GM12878 (cell line): ENCODE data around the gene DBNDD2. TPM values are rescaled to one million over a fixed set of nuclear protein-coding genes. Genes with fewer than 3 reads are reported as not detected.
A peak's percentile ranks its signal among the peaks of the same experiment; 100 is the strongest.

ENCODE experiments used
- ATAC-seq: fragments of 200-7000 bp; cut with Tn5 transposase; 3 replicates; pipeline ENCODE4 v1.9.1; 2020; ENCODE audit warnings: mild to moderate bottlenecking, moderate library complexity
- BruUV-seq: library from RNA; stranded (reverse); fragments of 400-500 nt; replicated peaks from 2 replicates; lab custom pipeline; 2021; lab: Mats Ljungman, UMichigan
- CTCF ChIA-PET: fragments of 300-600 bp; sonication (Branson Sonifier 250); formaldehyde crosslinking; extraction: SDS; loops from one replicate; lab custom pipeline; 2021; ENCODE audit warnings: inconsistent platforms; lab: Yijun Ruan, JAX
- POLR2A ChIA-PET: fragments of 350-600 bp; formaldehyde crosslinking; extraction: SDS; loops from one replicate; lab custom pipeline; 2021; ENCODE audit warnings: inconsistent platforms; lab: Charles Lee
- RAD21 ChIA-PET: fragments of 300-600 bp; sonication (Branson Sonifier 250); formaldehyde crosslinking; loops from one replicate; lab custom pipeline; 2023; ENCODE audit warnings: antibody characterized with exemption; ENCODE audit not compliant: unreplicated experiment; lab: Charles Lee
- SMC1A ChIA-PET: fragments of 300-600 bp; sonication (Branson Sonifier 250); formaldehyde crosslinking; loops from one replicate; lab custom pipeline; 2023; ENCODE audit not compliant: unreplicated experiment, uncharacterized antibody; lab: Charles Lee
- DNase-seq: peaks from one replicate; pipeline ENCODE4 v3.0.0-alpha.2; 2011; ENCODE audit warnings: low read depth, low spot score
- FAIRE-seq: peaks from 3 replicates; lab custom pipeline; 2011; peaks lifted over from hg19 to GRCh38; lab: Jason Lieb, UNC
- H2AFZ ChIP-seq: 2 replicates; pipeline ENCODE4 v1.6.0; 2011; ENCODE audit warnings: low read depth, low read length, control low read depth; ENCODE audit not compliant: control insufficient read depth
- H3K27ac ChIP-seq: 2 replicates; pipeline ENCODE4 v1.5.1; 2011; ENCODE audit warnings: control low read depth; ENCODE audit not compliant: control insufficient read depth, insufficient read depth
- H3K27me3 ChIP-seq, 2 experiments: replicated peaks in 1 of 2; 2 replicates each; pipeline versions ENCODE4 v1.6.0 to v1.6.1; 2011; ENCODE audit warnings: low read length in 1 of 2; ENCODE audit not compliant: control insufficient read depth in 2 of 2, insufficient read depth in 2 of 2
- H3K36me3 ChIP-seq, 2 experiments: 2 replicates each; pipeline ENCODE4 v1.5.1; 2011; ENCODE audit warnings: low read length in 1 of 2; ENCODE audit not compliant: control insufficient read depth in 2 of 2, insufficient read depth in 2 of 2
- H3K4me1 ChIP-seq: 2 replicates; pipeline ENCODE4 v1.6.1; 2011; ENCODE audit warnings: mild to moderate bottlenecking, low read length, moderate library complexity, mixed read lengths; ENCODE audit not compliant: control insufficient read depth, insufficient read depth
- H3K4me2 ChIP-seq: 2 replicates; pipeline ENCODE4 v1.6.0; 2011; ENCODE audit warnings: control low read depth; ENCODE audit not compliant: control insufficient read depth, insufficient read depth
- H3K4me3 ChIP-seq: fragments of 200-600 bp; sonication (generic); 2 replicates; pipeline ENCODE4 v1.5.1; 2016
- H3K79me2 ChIP-seq: 2 replicates; pipeline ENCODE4 v1.6.0; 2011; ENCODE audit warnings: low read length; ENCODE audit not compliant: control insufficient read depth, insufficient read depth
- H3K9ac ChIP-seq: 2 replicates; pipeline ENCODE4 v1.8.0; 2011; ENCODE audit warnings: low read length, control low read depth, mixed read lengths; ENCODE audit not compliant: control insufficient read depth, insufficient read depth
- H3K9me3 ChIP-seq: replicated peaks from 3 replicates; pipeline ENCODE4 v1.5.1; 2011; ENCODE audit warnings: mild to moderate bottlenecking, low read length; ENCODE audit not compliant: control insufficient read depth, insufficient read depth
- H4K20me1 ChIP-seq: 2 replicates; pipeline ENCODE4 v1.6.0; 2011; ENCODE audit not compliant: control insufficient read depth, insufficient read depth
- CBX5 ChIP-seq: sonication (generic); IDR thresholded peaks from 2 replicates; pipeline ENCODE4 v1.6.1; 2016; ENCODE audit warnings: low read depth, moderate library complexity, mild to moderate bottlenecking, inconsistent platforms
- CREM ChIP-seq: IDR thresholded peaks from 2 replicates; pipeline ENCODE4 v1.6.1; 2014; ENCODE audit warnings: antibody characterized with exemption, low read depth
- EED ChIP-seq: sonication (generic); IDR thresholded peaks from 2 replicates; pipeline ENCODE4 v1.6.1; 2016; ENCODE audit warnings: antibody characterized with exemption, low read depth
- FOXK2 ChIP-seq: fragments of 450-650 bp; IDR thresholded peaks from 2 replicates; pipeline ENCODE4 v1.6.1; 2017; ENCODE audit warnings: mild to moderate bottlenecking, moderate library complexity
- GABPA ChIP-seq: IDR thresholded peaks from 2 replicates; pipeline ENCODE4 v1.6.1; 2014; ENCODE audit warnings: antibody characterized with exemption, low read depth, mild to moderate bottlenecking, inconsistent platforms
- IKZF2 ChIP-seq, 2 experiments: fragments of 450-650 bp; IDR thresholded peaks; 2 replicates each; pipeline ENCODE4 v1.6.1; 2017; ENCODE audit warnings: mild to moderate bottlenecking in 2 of 2, moderate library complexity in 2 of 2
- MYC ChIP-seq: IDR thresholded peaks from 2 replicates; pipeline ENCODE4 v1.6.1; 2011; ENCODE audit warnings: mild to moderate bottlenecking, low read length, moderate library complexity, inconsistent platforms; ENCODE audit not compliant: insufficient read depth, insufficient replicate concordance, insufficient read length, severe bottlenecking
- NR2C1 ChIP-seq: fragments of 450-650 bp; IDR thresholded peaks from 2 replicates; pipeline ENCODE4 v1.6.1; 2017; ENCODE audit warnings: antibody characterized with exemption, mild to moderate bottlenecking, moderate library complexity
- POLR2AphosphoS2 ChIP-seq: IDR thresholded peaks from 2 replicates; pipeline ENCODE4 v1.6.1; 2011; ENCODE audit warnings: low read depth, mild to moderate bottlenecking, low read length, improper control_type of control experiment, moderate library complexity
- SMC3 ChIP-seq: IDR thresholded peaks from 2 replicates; pipeline ENCODE4 v1.6.1; 2011; ENCODE audit warnings: low read length, improper control_type of control experiment, borderline replicate concordance
- WGBS: methylation state at CpG from one replicate; pipeline ENCODE4 v1.1.6; 2016; ENCODE audit warnings: low lambda C conversion rate; ENCODE audit not compliant: insufficient replicate concordance, insufficient coverage; ENCODE audit errors: missing lambda C conversion rate; 5-methylcytosine and 5-hydroxymethylcytosine counted together
- in situ Hi-C: fragments of 300-500 bp; cut with MboI; formaldehyde crosslinking; loops from 9 replicates; pipeline ENCODE4 v1.14.3; 2018; ENCODE audit warnings: mixed read lengths
- intact Hi-C: fragments of 100-400 bp; cut with micrococcal nuclease; formaldehyde crosslinking; loops from one replicate; pipeline ENCODE4 v1.14.2; 2022; ENCODE audit not compliant: unreplicated experiment
- polyA plus RNA-seq, 11 experiments: library from polyadenylated mRNA; depleted of rRNA in 4 of 11; unstranded in 6 of 11; stranded (reverse) in 5 of 11; fragments of >200 nt; fragmentation: Nextera tagmentation in 4 of 11; fragmentation: Illumina TruSeq in 1 of 11; extraction: Ambion mirVana in 4 of 11; extraction: Trizol in 1 of 11; gene quantifications; 1 replicate in 1 of 11; 2 replicates in 10 of 11; pipeline versions ENCODE4 v1.2.1 to v1.2.3, GENCODE V29; 2011 to 2016; ENCODE audit warnings: inconsistent platforms in 2 of 11, missing spikeins in 2 of 11, low read depth in 1 of 11
- total RNA-seq, 4 experiments: library from RNA; depleted of rRNA in 3 of 4; stranded (reverse); fragments of >200 nt in 3 of 4; fragmentation: Illumina TruSeq in 1 of 4; extraction: Trizol in 1 of 4; gene quantifications; 2 replicates each; pipeline versions ENCODE4 v1.2.1 to v1.2.3, GENCODE V29; 2013 to 2021
- TF ChIP-seq, protein P1 (sequence below): fragments of 450-650 bp; conservative IDR thresholded peaks from 2 replicates; pipeline ENCODE4 v1.6.1; 2017; ENCODE audit warnings: mild to moderate bottlenecking, moderate library complexity

The DBNDD2 gene
- total and polyA plus RNA-seq, 10 of the 15 experiments (the other 5 are each of a cell fraction or from before 2014, with no cell fraction given) = 0.17 to 5.7 (median 0.49) TPM; not detected in 1

GRCh38 chr20:45407067-45407745, 883 bp upstream of the DBNDD2 start:
- ChIA-PET POLR2A (interaction anchor here (0.6 to 1.4 kb wide), 2 partner anchors 9 to 30 kb away, joined by 3 to 4 read pairs; partner anchors contain the start of gene PIGT), RAD21 (interaction anchor here (1.2 to 2.7 kb wide), 2 partner anchors 30 to 39 kb away, joined by 3 to 8 read pairs; no protein-coding TSS in a partner anchor), CTCF (interaction anchor here (0.6 to 2.3 kb wide), 6 partner anchors 9 to 45 kb away, joined by 3 to 7 read pairs (median 5); partner anchors contain the start of gene SYS1), SMC1A (interaction anchor here (0.6 to 1.6 kb wide), 5 partner anchors 12 to 44 kb away, joined by 3 to 4 read pairs (median 4); partner anchors contain the start of gene SYS1)
- no peak overlapping the region for H3K4me2 ChIP-seq
- H3K27me3 ChIP-seq = peaks cover 3 to 6% of the 10 kb centered on the region in 2 experiments; a peak in 3 of 4 replicates
- 0 out of 2 replicates have a peak, but pooled peaks cover 3% of the 10 kb centered on the region for H3K4me1 ChIP-seq
- no TSS peak for BruUV-seq
- no peak for DNase-seq
- H3K27ac ChIP-seq = no peak overlapping the region
- FAIRE-seq = no peak
- ATAC-seq = no peak
- no peaks in the 10 kb centered on the region; the same call in 2 of the 3 replicates for H3K9me3 ChIP-seq
- intact Hi-C loops = no loop called here
- 79% methylated on average over 13 of the region's 30 CpGs for WGBS
- no peaks in the 10 kb centered on the region; a peak in 1 of 4 replicates for H3K36me3 ChIP-seq
- H3K9ac ChIP-seq = no peak overlapping the region
- H3K4me3 ChIP-seq = peak overlapping the region; percentile 41; the same call in 1 of the 2 replicates
- no peak overlapping the region for H2AFZ ChIP-seq
- TF ChIP-seq IKZF2 (IDR thresholded peaks at IDR 0.05) = no peak
- in situ Hi-C loops = no loop called here
- no peaks in the 10 kb centered on the region for H4K20me1 ChIP-seq
- no peaks in the 10 kb centered on the region for H3K79me2 ChIP-seq

DNA sequence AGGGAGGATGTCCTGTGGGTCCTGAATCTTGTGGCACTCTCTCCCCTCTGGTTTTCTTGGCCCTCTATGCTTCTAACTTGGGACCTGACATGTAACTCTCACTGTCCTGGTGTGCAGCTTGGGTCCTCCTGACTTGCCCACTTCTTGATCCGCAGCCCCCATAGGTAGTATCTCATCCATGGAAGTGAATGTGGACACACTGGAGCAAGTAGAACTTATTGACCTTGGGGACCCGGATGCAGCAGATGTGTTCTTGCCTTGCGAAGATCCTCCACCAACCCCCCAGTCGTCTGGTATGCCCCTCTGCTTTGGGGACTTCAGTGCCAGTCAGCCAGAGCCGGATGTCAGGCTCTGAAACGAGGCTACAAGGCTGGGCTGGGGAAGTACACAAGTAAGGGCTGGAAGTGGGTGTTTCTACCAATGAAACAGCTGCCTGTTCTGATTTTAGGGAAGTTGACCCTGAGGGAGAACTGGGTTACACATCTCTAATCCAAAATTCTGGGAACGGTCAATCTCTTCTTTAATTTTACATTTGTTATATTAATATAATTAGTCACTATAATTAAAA, 641 bp downstream of the DBNDD2 start:
- BruUV-seq = no TSS peak
- in situ Hi-C loops = no loop called here
- no peak for TF ChIP-seq MYC
- no peak for TF ChIP-seq SMC3
- TF ChIP-seq POLR2AphosphoS2 = no peak
- TF ChIP-seq, protein P1, sequence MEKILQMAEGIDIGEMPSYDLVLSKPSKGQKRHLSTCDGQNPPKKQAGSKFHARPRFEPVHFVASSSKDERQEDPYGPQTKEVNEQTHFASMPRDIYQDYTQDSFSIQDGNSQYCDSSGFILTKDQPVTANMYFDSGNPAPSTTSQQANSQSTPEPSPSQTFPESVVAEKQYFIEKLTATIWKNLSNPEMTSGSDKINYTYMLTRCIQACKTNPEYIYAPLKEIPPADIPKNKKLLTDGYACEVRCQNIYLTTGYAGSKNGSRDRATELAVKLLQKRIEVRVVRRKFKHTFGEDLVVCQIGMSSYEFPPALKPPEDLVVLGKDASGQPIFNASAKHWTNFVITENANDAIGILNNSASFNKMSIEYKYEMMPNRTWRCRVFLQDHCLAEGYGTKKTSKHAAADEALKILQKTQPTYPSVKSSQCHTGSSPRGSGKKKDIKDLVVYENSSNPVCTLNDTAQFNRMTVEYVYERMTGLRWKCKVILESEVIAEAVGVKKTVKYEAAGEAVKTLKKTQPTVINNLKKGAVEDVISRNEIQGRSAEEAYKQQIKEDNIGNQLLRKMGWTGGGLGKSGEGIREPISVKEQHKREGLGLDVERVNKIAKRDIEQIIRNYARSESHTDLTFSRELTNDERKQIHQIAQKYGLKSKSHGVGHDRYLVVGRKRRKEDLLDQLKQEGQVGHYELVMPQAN = no peak
- TF ChIP-seq NR2C1 = no peak
- TF ChIP-seq CREM = no peak
- no peak for TF ChIP-seq CBX5
- TF ChIP-seq EED = no peak
- no peak for TF ChIP-seq FOXK2
- TF ChIP-seq GABPA = no peak
- H2AFZ ChIP-seq = no peak overlapping the region
- H4K20me1 ChIP-seq = no peaks in the 10 kb centered on the region
- H3K4me1 ChIP-seq = 0 out of 2 replicates have a peak, but pooled peaks cover 3% of the 10 kb centered on the region
- 21% methylated on average over 7 of the region's 7 CpGs for WGBS
- FAIRE-seq = no peak
- POLR2A ChIA-PET = no interaction called here
- SMC1A ChIA-PET = interaction anchor here (0.6 to 1.2 kb wide), 3 partner anchors 40 to 46 kb away, joined by 3 read pairs; partner anchors contain the start of gene SYS1
- no peak overlapping the region for H3K4me2 ChIP-seq
- no peak overlapping the region for H3K4me3 ChIP-seq
- no peaks in the 10 kb centered on the region for H3K9me3 ChIP-seq
- peaks cover 3 to 6% of the 10 kb centered on the region in 2 experiments; a peak in 3 of 4 replicates for H3K27me3 ChIP-seq
- no peak for DNase-seq
- no peaks in the 10 kb centered on the region for H3K79me2 ChIP-seq
- RAD21 ChIA-PET = interaction anchor here (2.7 kb wide), 1 partner anchor 28 kb away, joined by 8 read pairs; no protein-coding TSS in a partner anchor
- no peak overlapping the region for H3K9ac ChIP-seq
- CTCF ChIA-PET = interaction anchor here (0.9 to 2.0 kb wide), 3 partner anchors 28 to 40 kb away, joined by 3 to 7 read pairs (median 3); no protein-coding TSS in a partner anchor
- no peak overlapping the region for H3K27ac ChIP-seq
- intact Hi-C loops = no loop called here
- H3K36me3 ChIP-seq = no peaks in the 10 kb centered on the region; a peak in 1 of 4 replicates
- ATAC-seq = peak; percentile 44; the same call in 2 of the 3 replicates
